ENCODE results near the gene KTN1. TPM values are rescaled to one million over a fixed set of nuclear protein-coding genes. Genes with fewer than 3 reads are reported as not detected.
A peak's percentile ranks its signal among the peaks of the same experiment; 100 is the strongest.

Gene KTN1
- total RNA-seq, 6 donors from 2014 or later, result 69.1 to 215 (median 116) TPM

GRCh38 chr14:55571125-55571889 lies 8.7 kb upstream of the KTN1 start:
- Histone ChIP-seq H3K9me3 (no peaks in the 10 kb centered on the region), H3K4me3 (no peak overlapping the region), H3K27ac (no peak overlapping the region), H3K4me1 (no peaks in the 10 kb centered on the region), H3K27me3 (no peaks in the 10 kb centered on the region), H3K36me3 (no peaks in the 10 kb centered on the region)
- WGBS, 2 donors, result 96 to 97% methylated on average over 7 of the region's 7 CpGs
- TF ChIP-seq CTCF (IDR thresholded peaks at IDR 0.05) (no peak), EP300 (IDR thresholded peaks at IDR 0.05) (no peak), POLR2AphosphoS5 (IDR thresholded peaks at IDR 0.05) (no peak), POLR2A (IDR thresholded peaks at IDR 0.05) (no peak)
- ATAC-seq (ENCODE audit: low FRiP score in 2 of 2) (no peak), DNase-seq (no peak)

DNA sequence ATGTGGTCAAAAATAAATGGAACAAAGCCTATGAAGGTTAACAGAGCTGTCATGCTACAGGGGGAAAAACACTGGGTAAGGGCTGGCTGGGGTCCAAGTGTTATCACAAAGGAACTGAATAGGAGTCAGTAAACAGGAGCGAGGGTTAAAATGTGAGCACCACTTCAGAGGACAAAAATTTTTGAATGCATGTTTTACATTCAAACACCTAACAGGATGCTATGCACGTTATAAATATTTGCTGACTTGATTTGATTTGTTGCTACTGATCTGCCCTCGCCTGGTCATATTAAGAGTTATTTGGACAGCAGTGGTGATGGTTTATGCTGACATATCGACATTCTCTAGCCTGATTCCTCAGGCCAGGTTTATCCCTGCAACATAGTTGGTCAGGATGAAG lies 7.4 kb upstream of the KTN1 start:
- no peak overlapping the region for H3K27ac ChIP-seq
- no peak overlapping the region for H3K4me3 ChIP-seq
- ATAC-seq (ENCODE audit: low FRiP score in 2 of 2) (no peak), DNase-seq (no peak)
- H3K9me3 ChIP-seq, result no peaks in the 10 kb centered on the region
- H3K36me3 ChIP-seq, result no peaks in the 10 kb centered on the region
- TF ChIP-seq EP300 (IDR thresholded peaks at IDR 0.05), result no peak
- no peak for TF ChIP-seq POLR2AphosphoS5 (IDR thresholded peaks at IDR 0.05)
- no peak for TF ChIP-seq POLR2A (IDR thresholded peaks at IDR 0.05)
- TF ChIP-seq CTCF (IDR thresholded peaks at IDR 0.05), result no peak
- H3K27me3 ChIP-seq, result no peaks in the 10 kb centered on the region
- H3K4me1 ChIP-seq, result no peaks in the 10 kb centered on the region
- WGBS, 2 donors, result 56 to 69% methylated on average over 4 of the region's 4 CpGs

DNA sequence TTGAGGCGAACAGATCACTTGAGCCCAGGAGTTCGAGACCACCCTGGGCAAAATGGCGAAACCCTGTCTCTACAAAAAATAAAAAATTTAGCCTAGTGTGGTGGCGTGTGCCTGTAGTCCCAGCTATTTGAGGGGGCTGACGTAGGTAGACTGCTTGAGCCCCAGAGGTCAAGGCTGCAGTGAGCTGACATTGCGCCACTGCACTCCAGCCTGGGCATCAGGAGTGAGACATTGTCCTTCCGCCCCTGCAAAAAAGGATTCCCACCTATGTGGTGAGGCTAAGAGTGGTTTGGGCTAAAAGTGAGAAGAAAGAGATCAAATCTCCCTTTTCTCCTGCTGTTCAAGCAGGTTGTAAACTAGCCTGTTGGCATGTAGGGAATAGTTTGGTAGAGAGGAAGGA lies 5.0 kb upstream of the KTN1 start:
- peaks cover 0 to 4% (median 0%) of the 10 kb centered on the region in 4 donors for H3K4me1 ChIP-seq
- H3K27me3 ChIP-seq, result no peaks in the 10 kb centered on the region
- 81 to 87% methylated on average over 7 of the region's 7 CpGs for WGBS, 2 donors
- H3K4me3 ChIP-seq, result no peak overlapping the region
- H3K36me3 ChIP-seq, result no peaks in the 10 kb centered on the region
- H3K9me3 ChIP-seq, result no peaks in the 10 kb centered on the region
- no peak overlapping the region for H3K27ac ChIP-seq
- TF ChIP-seq EP300 (IDR thresholded peaks at IDR 0.05) (no peak), POLR2A (IDR thresholded peaks at IDR 0.05) (no peak), POLR2AphosphoS5 (IDR thresholded peaks at IDR 0.05) (no peak), CTCF (IDR thresholded peaks at IDR 0.05) (no peak)
- DNase-seq (no peak), ATAC-seq (ENCODE audit: low FRiP score in 2 of 2) (no peak)

GRCh38 chr14:55577229-55577628 lies 2.8 kb upstream of the KTN1 start:
- H3K36me3 ChIP-seq, result no peaks in the 10 kb centered on the region
- 95 to 96% methylated on average over 4 of the region's 4 CpGs for WGBS, 2 donors
- ATAC-seq (ENCODE audit: low FRiP score in 2 of 2) (no peak), DNase-seq (no peak)
- H3K4me1 ChIP-seq, result peaks cover 9 to 13% (median 11%) of the 10 kb centered on the region in 4 donors
- no peaks in the 10 kb centered on the region for H3K27me3 ChIP-seq
- H3K27ac ChIP-seq, result no peak overlapping the region
- TF ChIP-seq EP300 (IDR thresholded peaks at IDR 0.05) (no peak), POLR2AphosphoS5 (IDR thresholded peaks at IDR 0.05) (no peak), CTCF (IDR thresholded peaks at IDR 0.05) (no peak), POLR2A (IDR thresholded peaks at IDR 0.05) (no peak)
- H3K4me3 ChIP-seq, result no peak overlapping the region
- no peaks in the 10 kb centered on the region for H3K9me3 ChIP-seq

DNA sequence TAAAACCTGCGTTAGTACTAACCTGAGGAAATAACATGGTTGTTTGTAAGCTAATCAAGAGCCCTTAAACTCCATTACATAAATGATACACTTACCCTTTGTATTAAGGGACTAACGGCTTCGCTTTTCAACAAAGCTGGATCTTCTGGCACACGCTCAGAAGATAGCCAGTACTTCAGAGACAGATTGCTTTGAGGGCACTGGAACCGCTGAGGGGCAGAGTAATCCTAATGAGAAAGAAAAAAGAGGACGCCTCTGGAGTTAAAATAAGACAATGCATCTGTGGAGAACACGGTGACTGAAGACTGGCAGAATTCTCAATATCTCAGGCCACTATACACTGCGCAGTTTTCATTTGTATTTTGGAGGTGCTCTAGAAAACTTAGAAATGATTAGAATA lies 1.5 kb upstream of the KTN1 start:
- WGBS, 2 donors, result 67 to 72% methylated on average over 8 of the region's 8 CpGs

More for the DNA sequence above, 1.5 kb upstream of the KTN1 start:
- DNase-seq (no peak), ATAC-seq (ENCODE audit: low FRiP score in 2 of 2) (no peak)
- peak overlapping the region in 1 of 4 donors; percentile 98 for H3K27ac ChIP-seq
- no peak for TF ChIP-seq CTCF (IDR thresholded peaks at IDR 0.05)
- no peak for TF ChIP-seq EP300 (IDR thresholded peaks at IDR 0.05)
- TF ChIP-seq POLR2A (IDR thresholded peaks at IDR 0.05), result no peak
- TF ChIP-seq POLR2AphosphoS5 (IDR thresholded peaks at IDR 0.05), result no peak
- H3K4me1 ChIP-seq, result peaks cover 19 to 26% (median 24%) of the 10 kb centered on the region in 4 donors
- no peaks in the 10 kb centered on the region for H3K9me3 ChIP-seq
- no peaks in the 10 kb centered on the region for H3K36me3 ChIP-seq
- H3K4me3 ChIP-seq, result peak overlapping the region in 3 of 4 donors; percentile 61 to 98 (median 98)
- H3K27me3 ChIP-seq, result no peaks in the 10 kb centered on the region
